Subcutaneous preadipocyte (primary cell): Measurements from ENCODE around the gene STK26. TPM values are rescaled to one million over a fixed set of nuclear protein-coding genes. Genes with fewer than 3 reads are reported as not detected.

ENCODE experiments used
- total RNA-seq: library from RNA; depleted of rRNA; stranded (reverse); fragments of >200 nt; gene quantifications from 2 replicates; pipeline ENCODE4 v1.2.3, GENCODE V29; 2012

Gene STK26
- total RNA-seq: 8.1 and 14.3 TPM in 2 replicates

DNA sequence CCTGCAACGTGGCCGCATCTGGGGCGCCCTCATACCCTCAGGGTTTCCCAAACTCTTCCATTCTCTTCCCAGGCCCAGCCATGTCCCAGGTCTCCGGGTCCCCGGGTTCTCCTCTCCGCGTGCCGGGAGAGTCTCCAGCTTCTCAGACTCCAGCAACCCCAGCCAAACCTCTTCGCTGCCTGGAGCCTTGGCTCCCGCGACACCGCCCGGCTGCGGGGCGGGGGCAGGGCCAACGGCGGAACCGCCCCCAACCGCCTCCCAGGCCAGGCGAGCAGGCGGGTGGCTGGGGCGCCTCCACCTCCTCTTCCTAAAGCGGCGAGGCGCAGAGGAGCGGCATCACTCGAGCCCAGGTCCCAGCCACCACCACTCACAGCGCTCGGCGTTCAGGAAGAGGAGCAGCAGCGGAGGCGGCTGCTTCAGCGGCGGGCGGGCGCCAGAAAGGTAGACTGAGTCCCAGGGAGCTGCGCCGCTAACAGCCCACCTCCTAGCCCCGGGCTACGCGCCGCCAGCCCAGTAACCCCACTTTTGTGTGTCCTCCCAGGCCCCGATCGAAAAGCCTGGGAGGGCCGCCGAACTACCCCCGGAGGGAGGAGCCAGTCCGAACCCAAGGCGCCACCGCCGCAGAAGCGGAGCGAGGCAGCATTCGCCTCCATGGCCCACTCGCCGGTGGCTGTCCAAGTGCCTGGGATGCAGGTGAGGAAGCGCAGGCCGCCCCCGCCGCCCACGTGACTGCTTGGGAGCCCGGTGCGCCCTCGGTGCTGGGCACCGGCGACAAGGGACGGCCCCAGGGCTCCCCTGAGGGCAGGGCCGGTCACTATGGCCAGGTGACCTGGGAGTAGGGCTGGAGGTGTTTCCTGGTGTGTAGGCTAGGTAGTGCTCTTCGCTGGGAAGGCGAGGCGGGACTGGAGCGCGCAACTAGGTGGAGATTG is at the start of gene STK26:
TSS of gene STK26 (plus strand) at position 336 of the 929 bp plus-strand sequence. CDS start at position 652, 316 bp downstream.

Other genes starting within 250 kb of the STK26 start
- gene FRMD7, start 104.7 kb downstream of the STK26 start, total RNA-seq: under 0.01 TPM in 1 of 2 replicates, not detected in the other
- gene RAP2C, start 196.1 kb downstream of the STK26 start, total RNA-seq: 19.9 and 20.9 TPM in 2 replicates